ENCODE measurements around the gene OAF. TPM values are rescaled to one million over a fixed set of nuclear protein-coding genes. Genes with fewer than 3 reads are reported as not detected.

Gene OAF
- total RNA-seq, 4 donors from 2014 or later = 30.0 to 100 (median 42.4) TPM

- Histone ChIP-seq H3K36me3 (no peaks in the 10 kb centered on the region), H3K9me3 (no peaks in the 10 kb centered on the region), H3K27ac (no peak overlapping the region), H3K27me3 (peaks cover 49% of the 10 kb centered on the region), H3K4me1 (no peaks in the 10 kb centered on the region), H3K4me3 (no peak overlapping the region)
- TF ChIP-seq EP300 (IDR thresholded peaks at IDR 0.05) (no peak), POLR2A (IDR thresholded peaks at IDR 0.05) (no peak), CTCF (IDR thresholded peaks at IDR 0.05) (no peak), POLR2AphosphoS5 (IDR thresholded peaks at IDR 0.05) (no peak)
- no peak for ATAC-seq
- 58 to 65% methylated on average over 2 to 3 of the region's 3 CpGs for WGBS, 2 donors (ENCODE audit: low coverage in 1 of 2)
These were observed 51.1 kb downstream of the OAF start for GRCh38 chr11:120261931-120262330.

DNA sequence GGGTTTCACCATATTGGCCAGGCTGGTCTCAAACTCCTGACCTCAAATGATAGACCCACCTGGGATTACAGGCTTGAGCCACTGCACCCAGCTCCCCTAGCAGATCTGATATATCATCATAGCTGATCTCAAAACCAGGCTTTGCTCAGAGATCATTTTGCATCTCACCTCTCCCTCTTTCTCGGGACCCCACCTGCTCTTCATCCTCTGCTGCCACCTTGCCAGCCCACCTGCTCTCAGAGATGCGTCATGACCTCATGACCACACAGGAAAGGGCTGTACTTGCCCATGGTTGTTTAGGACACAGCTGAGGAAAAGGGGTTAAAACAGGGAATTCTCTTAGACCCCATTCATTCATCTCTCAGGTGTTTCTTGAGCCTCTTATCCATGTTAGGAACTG lies 56.5 kb downstream of the OAF start:
- Histone ChIP-seq H3K9me3 (no peaks in the 10 kb centered on the region), H3K4me3 (no peak overlapping the region), H3K27me3 (peaks cover 69% of the 10 kb centered on the region), H3K4me1 (no peaks in the 10 kb centered on the region), H3K27ac (no peak overlapping the region), H3K36me3 (no peaks in the 10 kb centered on the region)
- TF ChIP-seq POLR2AphosphoS5 (IDR thresholded peaks at IDR 0.05) = no peak
- no peak for TF ChIP-seq CTCF (IDR thresholded peaks at IDR 0.05)
- no peak for TF ChIP-seq EP300 (IDR thresholded peaks at IDR 0.05)
- no peak for TF ChIP-seq POLR2A (IDR thresholded peaks at IDR 0.05)
- WGBS, 2 donors (ENCODE audit: low coverage in 1 of 2) = 17 to 73% methylated on average over 1 to 2 of the region's 2 CpGs
- ATAC-seq = no peak

- no peak for ATAC-seq
- H3K4me3 ChIP-seq = no peak overlapping the region
- no peaks in the 10 kb centered on the region for H3K4me1 ChIP-seq
- WGBS, 2 donors (ENCODE audit: low coverage in 1 of 2) = 56 to 73% methylated on average over 3 to 4 of the region's 5 CpGs
- no peaks in the 10 kb centered on the region for H3K9me3 ChIP-seq
- H3K27ac ChIP-seq = no peak overlapping the region
- H3K27me3 ChIP-seq = peaks cover 71% of the 10 kb centered on the region
- no peaks in the 10 kb centered on the region for H3K36me3 ChIP-seq
- TF ChIP-seq CTCF (IDR thresholded peaks at IDR 0.05) (no peak), EP300 (IDR thresholded peaks at IDR 0.05) (no peak), POLR2AphosphoS5 (IDR thresholded peaks at IDR 0.05) (no peak), POLR2A (IDR thresholded peaks at IDR 0.05) (no peak)
These were observed 57.9 kb downstream of the OAF start for GRCh38 chr11:120268686-120269085.

GRCh38 chr11:120270386-120270785 lies 59.6 kb downstream of the OAF start:
- H3K27ac ChIP-seq = no peak overlapping the region
- WGBS, 2 donors (ENCODE audit: low coverage in 1 of 2) = 60 to 75% methylated on average over 1 of the region's 1 CpG
- no peak for TF ChIP-seq POLR2AphosphoS5 (IDR thresholded peaks at IDR 0.05)
- no peak for TF ChIP-seq POLR2A (IDR thresholded peaks at IDR 0.05)
- TF ChIP-seq EP300 (IDR thresholded peaks at IDR 0.05) = no peak
- TF ChIP-seq CTCF (IDR thresholded peaks at IDR 0.05) = no peak
- no peaks in the 10 kb centered on the region for H3K36me3 ChIP-seq
- H3K4me3 ChIP-seq = no peak overlapping the region
- H3K27me3 ChIP-seq = peaks cover 61% of the 10 kb centered on the region
- no peaks in the 10 kb centered on the region for H3K9me3 ChIP-seq
- H3K4me1 ChIP-seq = no peaks in the 10 kb centered on the region
- ATAC-seq = no peak

GRCh38 chr11:120271672-120272071 lies 60.8 kb downstream of the OAF start:
- no peaks in the 10 kb centered on the region for H3K9me3 ChIP-seq
- H3K4me3 ChIP-seq = no peak overlapping the region
- 83% methylated on average over 4 of the region's 5 CpGs; no CpG with 5 or more reads in 1 of the 2 donors for WGBS, 2 donors (ENCODE audit: low coverage in 1 of 2)

More at GRCh38 chr11:120271672-120272071, 60.8 kb downstream of the OAF start:
- Histone ChIP-seq H3K27ac (no peak overlapping the region), H3K4me1 (no peaks in the 10 kb centered on the region), H3K36me3 (no peaks in the 10 kb centered on the region), H3K27me3 (peaks cover 49% of the 10 kb centered on the region)
- TF ChIP-seq EP300 (IDR thresholded peaks at IDR 0.05) = no peak
- no peak for TF ChIP-seq CTCF (IDR thresholded peaks at IDR 0.05)
- no peak for TF ChIP-seq POLR2A (IDR thresholded peaks at IDR 0.05)
- TF ChIP-seq POLR2AphosphoS5 (IDR thresholded peaks at IDR 0.05) = no peak
- no peak for ATAC-seq
